GM12874 (cell line): ENCODE data around the gene SLC2A4.

ENCODE experiments used
- TF ChIP-seq, protein P1 (sequence below): IDR thresholded peaks from 2 replicates; pipeline ENCODE4 v1.5.1; 2011; ENCODE audit warnings: low read depth, mild to moderate bottlenecking, control low read depth, low read length, moderate library complexity; ENCODE audit not compliant: insufficient read depth

SLC2A4 gene

DNA sequence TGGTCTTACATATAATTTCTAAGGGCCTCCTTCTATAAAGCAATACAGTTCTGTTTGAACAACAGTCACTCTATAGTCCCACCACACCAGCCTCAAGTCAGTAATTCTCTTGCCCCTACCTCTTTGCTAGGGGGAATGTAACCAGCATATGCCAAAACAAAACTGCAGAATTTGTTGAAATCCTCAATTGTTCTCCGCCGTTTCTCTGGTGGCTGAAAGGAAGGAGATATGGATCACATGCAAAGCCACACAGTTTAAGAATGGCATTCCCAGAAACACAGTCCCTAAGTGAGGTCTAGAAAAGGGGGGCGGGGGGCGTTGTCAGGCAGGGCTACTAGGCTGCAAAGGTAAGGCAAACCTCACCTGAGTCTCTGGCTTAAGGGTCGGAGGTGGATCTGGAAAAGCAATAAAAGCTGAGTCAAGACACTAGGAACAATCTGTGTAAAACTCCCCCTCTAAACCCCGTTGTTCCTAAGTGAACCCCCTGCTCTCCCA lies 44.2 kb upstream of the SLC2A4 start:
- TF ChIP-seq, protein P1, sequence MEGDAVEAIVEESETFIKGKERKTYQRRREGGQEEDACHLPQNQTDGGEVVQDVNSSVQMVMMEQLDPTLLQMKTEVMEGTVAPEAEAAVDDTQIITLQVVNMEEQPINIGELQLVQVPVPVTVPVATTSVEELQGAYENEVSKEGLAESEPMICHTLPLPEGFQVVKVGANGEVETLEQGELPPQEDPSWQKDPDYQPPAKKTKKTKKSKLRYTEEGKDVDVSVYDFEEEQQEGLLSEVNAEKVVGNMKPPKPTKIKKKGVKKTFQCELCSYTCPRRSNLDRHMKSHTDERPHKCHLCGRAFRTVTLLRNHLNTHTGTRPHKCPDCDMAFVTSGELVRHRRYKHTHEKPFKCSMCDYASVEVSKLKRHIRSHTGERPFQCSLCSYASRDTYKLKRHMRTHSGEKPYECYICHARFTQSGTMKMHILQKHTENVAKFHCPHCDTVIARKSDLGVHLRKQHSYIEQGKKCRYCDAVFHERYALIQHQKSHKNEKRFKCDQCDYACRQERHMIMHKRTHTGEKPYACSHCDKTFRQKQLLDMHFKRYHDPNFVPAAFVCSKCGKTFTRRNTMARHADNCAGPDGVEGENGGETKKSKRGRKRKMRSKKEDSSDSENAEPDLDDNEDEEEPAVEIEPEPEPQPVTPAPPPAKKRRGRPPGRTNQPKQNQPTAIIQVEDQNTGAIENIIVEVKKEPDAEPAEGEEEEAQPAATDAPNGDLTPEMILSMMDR = no peak

DNA sequence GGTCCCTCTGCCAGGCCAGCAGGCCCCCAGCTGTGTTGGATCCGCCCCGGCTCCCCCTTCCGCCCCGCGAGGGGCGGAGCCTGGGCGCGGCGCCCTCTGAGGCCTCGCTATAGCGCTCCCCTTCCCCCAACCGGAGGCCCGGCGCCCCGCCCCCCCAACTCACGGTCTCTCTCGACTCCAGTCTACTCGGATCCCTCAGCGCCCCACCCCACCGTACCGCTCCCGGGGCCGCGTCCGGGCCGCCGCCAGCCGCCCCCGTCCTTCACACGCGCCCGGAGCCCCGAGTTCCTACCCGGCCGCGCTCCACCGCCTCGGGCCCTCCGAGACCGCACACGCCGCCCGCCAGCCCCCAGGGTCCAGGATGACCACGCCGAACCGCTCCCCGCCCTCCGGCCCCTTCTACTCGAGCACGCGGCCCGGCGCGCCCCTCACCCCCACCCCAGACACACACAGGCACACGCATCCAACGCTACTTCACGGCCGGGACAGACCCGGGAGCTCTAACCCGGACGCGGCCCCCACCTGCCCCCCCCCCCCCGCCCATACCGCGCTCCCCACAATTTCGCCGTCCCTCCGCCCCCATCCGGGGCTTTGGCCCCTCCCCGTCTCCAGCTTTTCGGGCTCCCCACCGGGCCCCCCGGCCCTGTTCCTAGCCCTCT lies 43.6 kb upstream of the SLC2A4 start:
- TF ChIP-seq, protein P1 = no peak

DNA sequence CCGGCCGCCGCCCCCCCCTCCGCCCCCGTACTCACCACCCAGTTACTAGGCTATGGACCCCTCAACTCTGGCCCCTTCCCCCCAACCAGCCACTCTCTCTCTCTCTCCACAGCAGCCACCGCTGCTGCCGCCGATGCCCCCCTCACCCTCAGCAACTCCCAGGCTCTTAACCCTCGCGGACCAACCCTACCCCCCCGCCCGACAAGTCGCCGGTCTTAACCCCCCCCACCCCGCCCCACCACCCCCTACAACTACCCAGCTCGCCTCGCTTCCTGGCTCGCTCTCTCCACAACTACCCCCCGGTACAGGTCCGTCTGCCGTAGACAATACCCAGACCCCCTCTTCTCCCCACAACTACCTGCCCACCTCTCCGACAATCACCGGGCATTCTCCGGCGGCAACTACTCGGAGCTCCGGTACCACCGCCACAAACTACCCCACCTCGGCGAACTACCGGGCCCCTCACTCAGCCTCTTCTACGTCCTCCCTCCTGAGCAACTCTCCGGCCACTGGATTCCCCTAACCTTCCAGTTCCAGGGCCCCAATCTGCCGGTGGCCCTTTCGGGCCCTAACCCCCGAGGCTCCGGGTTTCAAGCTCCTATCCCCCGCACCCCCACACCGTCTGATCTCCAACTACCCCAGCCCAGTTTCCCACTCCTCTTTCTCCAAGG lies 43.0 kb upstream of the SLC2A4 start:
- TF ChIP-seq, protein P1 = no peak

DNA sequence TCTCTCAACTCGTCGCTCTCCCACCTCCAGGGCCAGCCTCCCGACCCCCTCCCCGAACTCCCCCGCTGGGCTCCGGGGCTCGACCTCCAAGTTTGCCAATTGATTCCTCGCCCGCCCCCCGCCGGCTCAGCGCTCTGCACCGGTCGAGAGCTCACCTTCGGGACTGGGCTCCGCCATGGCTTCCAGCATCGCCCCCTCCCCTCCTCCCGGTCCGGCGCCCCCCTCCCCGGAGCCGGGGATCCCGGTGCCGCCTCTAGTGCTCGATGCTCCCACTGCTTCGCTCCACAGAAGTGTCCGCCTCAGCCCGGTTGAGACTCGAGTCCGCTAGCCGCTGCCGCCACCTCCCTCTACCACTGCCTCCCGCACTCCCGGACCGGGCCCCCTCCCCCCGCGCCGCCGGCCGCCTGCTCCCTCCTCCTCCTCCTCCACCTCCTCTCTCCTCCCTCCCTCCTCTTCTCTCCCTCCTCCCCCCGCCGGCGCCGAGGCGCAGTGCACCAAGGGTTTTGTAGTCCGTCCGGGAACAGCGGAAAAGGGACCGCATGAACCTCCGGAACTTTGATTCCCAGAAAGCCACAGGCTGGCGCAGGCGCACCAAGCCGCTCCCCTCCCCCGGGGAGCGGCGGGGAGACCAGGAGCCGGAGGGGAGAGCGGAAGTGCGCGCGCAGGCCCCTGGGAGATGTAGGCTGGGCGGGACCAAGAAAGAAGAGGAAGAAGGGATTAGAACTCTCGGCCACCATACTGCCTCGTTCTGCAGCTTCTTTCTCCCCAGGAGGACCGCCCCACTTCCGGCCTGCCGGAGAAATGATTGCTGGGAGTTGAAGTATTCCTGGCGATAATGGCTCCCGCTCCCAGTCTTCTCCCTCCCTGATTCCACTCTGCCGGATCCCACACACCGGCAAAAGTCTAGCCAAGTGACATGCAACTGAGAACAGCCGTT lies 42.2 kb upstream of the SLC2A4 start, which contains the start of gene PHF23:
PHF23 (minus strand) TSS at position 367 of the 937 bp plus-strand sequence; CDS start at position 189, 178 bp downstream.
- TF ChIP-seq, protein P1 = no peak

DNA sequence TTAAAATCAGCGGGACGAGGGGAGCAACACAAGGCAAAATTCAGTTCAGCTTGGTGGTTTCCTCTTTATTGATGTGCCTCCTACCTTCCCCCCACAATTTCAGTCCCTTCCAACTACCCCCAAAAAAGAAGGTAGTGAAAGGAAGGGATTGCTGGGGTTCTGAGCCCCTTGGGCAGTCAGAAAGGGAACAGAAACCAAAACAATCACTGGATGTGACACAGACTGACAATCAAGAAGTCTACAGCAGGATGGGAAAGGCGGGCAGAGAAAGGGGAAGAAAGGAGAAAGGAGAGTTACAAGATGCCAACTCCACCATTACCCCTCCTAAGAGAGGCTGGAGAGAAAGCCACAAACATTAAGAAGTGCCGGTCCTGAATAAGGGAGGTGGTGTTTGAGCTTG lies 41.1 kb upstream of the SLC2A4 start:
- TF ChIP-seq, protein P1 = no peak

DNA sequence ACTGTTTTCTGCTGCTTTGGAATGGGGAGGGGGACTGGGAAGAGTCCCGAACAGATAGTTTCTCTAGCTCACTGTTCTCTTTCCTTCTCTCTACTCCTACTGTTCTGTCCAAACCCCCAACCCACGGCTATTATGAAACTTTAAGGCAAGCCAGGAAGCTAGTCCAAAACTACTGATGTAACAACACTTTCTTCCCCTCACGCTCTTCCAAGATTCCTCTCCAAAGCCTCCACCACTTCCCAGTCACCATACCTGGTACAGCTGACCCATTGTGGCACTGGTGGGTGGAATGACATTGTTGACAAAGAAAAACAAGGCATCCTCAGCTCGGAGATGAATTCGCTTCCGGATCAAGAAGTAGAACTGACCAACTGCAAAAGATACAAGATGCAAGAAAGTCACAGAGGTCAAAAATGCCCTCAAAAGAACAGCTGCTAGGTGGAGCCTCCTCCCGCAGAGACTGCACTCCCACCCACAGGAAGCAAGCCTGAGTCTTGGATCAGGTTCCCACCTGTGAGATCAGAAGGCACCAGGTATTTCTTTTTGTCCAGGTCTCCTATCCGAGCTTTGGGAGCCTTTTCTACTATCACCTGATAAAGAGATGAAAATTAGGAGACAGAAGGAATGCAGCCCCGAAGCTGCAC lies 40.3 kb upstream of the SLC2A4 start:
- TF ChIP-seq, protein P1 = no peak
